Uterus (tissue), 4 donors: ENCODE results near the gene ATP11A. TPM values are rescaled to one million over a fixed set of nuclear protein-coding genes. Genes with fewer than 3 reads are reported as not detected.

Experiments used
- DNase-seq, 2 donors: peaks; one replicate each; pipeline ENCODE4 v3.0.0-alpha.2; 2019 to 2020
- H3K27ac ChIP-seq, 2 donors: fragments of 200-600 bp; sonication (generic); 1 replicate in 1 of 2; 2 replicates in 1 of 2; pipeline ENCODE4 v1.5.1; 2016 to 2018
- H3K27me3 ChIP-seq, 2 donors: fragments of 200-600 bp; sonication (generic); one replicate each; pipeline ENCODE4 v1.5.1; 2018 to 2019; ENCODE audit warnings: control low read depth in 1 of 2
- H3K36me3 ChIP-seq, 2 donors: fragments of 200-600 bp; sonication (generic); one replicate each; pipeline ENCODE4 v1.5.1; 2019; ENCODE audit warnings: control low read depth in 1 of 2
- H3K4me1 ChIP-seq, 2 donors: fragments of 200-600 bp; sonication (generic); one replicate each; pipeline ENCODE4 v1.5.1; 2018 to 2019; ENCODE audit warnings: control low read depth in 1 of 2
- H3K4me3 ChIP-seq, 2 donors: fragments of 200-600 bp; sonication (generic); 1 replicate in 1 of 2; 2 replicates in 1 of 2; pipeline ENCODE4 v1.5.1; 2018 to 2019; ENCODE audit warnings: mild to moderate bottlenecking in 1 of 2
- H3K9me3 ChIP-seq, 2 donors: fragments of 200-600 bp; sonication (generic); one replicate each; pipeline ENCODE4 v1.5.1; 2019; ENCODE audit warnings: control low read depth in 1 of 2
- CTCF ChIP-seq, 4 experiments: fragments of 200-600 bp in 2 of 4; fragments of 450-650 bp in 2 of 4; sonication (generic) in 2 of 4; IDR thresholded peaks; one replicate each; pipeline ENCODE4 v1.5.1; 2016 to 2019; ENCODE audit warnings: antibody characterized with exemption in 4 of 4, mild to moderate bottlenecking in 2 of 4, moderate library complexity in 1 of 4
- POLR2A ChIP-seq, 2 donors: fragments of 450-650 bp; IDR thresholded peaks; one replicate each; pipeline ENCODE4 v1.6.1; 2016; ENCODE audit warnings: antibody characterized with exemption in 2 of 2, mild to moderate bottlenecking in 1 of 2, moderate library complexity in 1 of 2
- intact Hi-C: fragments of 100-400 bp; cut with DNase I; formaldehyde crosslinking; loops from one replicate; pipeline ENCODE4 v1.15.1; 2023; ENCODE audit warnings: low total_unique reads
- total RNA-seq, 4 donors: library from RNA; depleted of rRNA in 3 of 4; stranded (reverse); fragments of >200 nt in 3 of 4; gene quantifications; one replicate each; pipeline versions ENCODE4 v1.1.0 to v1.2.4, GENCODE V29; 2014 to 2023
- donor health status: DM: yes; HTN: yes; CAD: no.

The ATP11A gene
- total RNA-seq, 4 donors from 2014 or later, result 12.8 to 149 (median 22.8) TPM

GRCh38 chr13:112690283-112690929 lies 568 bp downstream of the ATP11A start:
- DNase-seq, result peak; percentile 42 to 51
- intact Hi-C loops, result no loop called here
- no peaks in the 10 kb centered on the region for H3K4me1 ChIP-seq

GRCh38 chr13:112692104-112692503 lies 2.3 kb downstream of the ATP11A start:
- no peak for TF ChIP-seq CTCF (IDR thresholded peaks at IDR 0.05)
- TF ChIP-seq POLR2A (IDR thresholded peaks at IDR 0.05), result no peak
- Histone ChIP-seq H3K9me3 (no peaks in the 10 kb centered on the region), H3K27ac (peak overlapping the region in 1 of 2 donors; percentile 94), H3K4me1 (no peaks in the 10 kb centered on the region), H3K4me3 (peak overlapping the region in 1 of 2 donors; percentile 67), H3K27me3 (no peaks in the 10 kb centered on the region), H3K36me3 (no peaks in the 10 kb centered on the region)
- intact Hi-C loops, result no loop called here
- DNase-seq, result no peak

More at GRCh38 chr13:112690283-112690929, 568 bp downstream of the ATP11A start:
- Histone ChIP-seq H3K27ac (peak overlapping the region; percentile 92 to 94), H3K4me3 (peak overlapping the region; percentile 64 to 67), H3K9me3 (no peaks in the 10 kb centered on the region), H3K27me3 (no peaks in the 10 kb centered on the region), H3K36me3 (no peaks in the 10 kb centered on the region)
- TF ChIP-seq CTCF (IDR thresholded peaks at IDR 0.05) (no peak), POLR2A (IDR thresholded peaks at IDR 0.05) (no peak)

GRCh38 chr13:112692586-112692985 lies 2.7 kb downstream of the ATP11A start:
- Histone ChIP-seq H3K27me3 (no peaks in the 10 kb centered on the region), H3K4me1 (no peaks in the 10 kb centered on the region), H3K27ac (no peak overlapping the region), H3K9me3 (no peaks in the 10 kb centered on the region), H3K36me3 (no peaks in the 10 kb centered on the region), H3K4me3 (no peak overlapping the region)
- DNase-seq, result no peak
- TF ChIP-seq CTCF (IDR thresholded peaks at IDR 0.05), result no peak
- TF ChIP-seq POLR2A (IDR thresholded peaks at IDR 0.05), result no peak
- intact Hi-C loops, result no loop called here

GRCh38 chr13:112693831-112694497 lies 4.1 kb downstream of the ATP11A start:
- no peaks in the 10 kb centered on the region for H3K36me3 ChIP-seq
- no peaks in the 10 kb centered on the region for H3K4me1 ChIP-seq
- intact Hi-C loops, result no loop called here
- no peak overlapping the region for H3K27ac ChIP-seq
- no peak for TF ChIP-seq CTCF (IDR thresholded peaks at IDR 0.05)
- no peak for TF ChIP-seq POLR2A (IDR thresholded peaks at IDR 0.05)
- no peaks in the 10 kb centered on the region for H3K27me3 ChIP-seq
- H3K4me3 ChIP-seq, result no peak overlapping the region
- H3K9me3 ChIP-seq, result no peaks in the 10 kb centered on the region
- DNase-seq, result no peak

GRCh38 chr13:112695121-112695520 lies 5.3 kb downstream of the ATP11A start:
- Histone ChIP-seq H3K27me3 (no peaks in the 10 kb centered on the region), H3K4me3 (no peak overlapping the region), H3K9me3 (no peaks in the 10 kb centered on the region), H3K27ac (no peak overlapping the region), H3K36me3 (no peaks in the 10 kb centered on the region), H3K4me1 (no peaks in the 10 kb centered on the region)
- no peak for TF ChIP-seq POLR2A (IDR thresholded peaks at IDR 0.05)
- TF ChIP-seq CTCF (IDR thresholded peaks at IDR 0.05), result no peak
- intact Hi-C loops, result no loop called here
- no peak for DNase-seq
